Activated T-cell treated with anti-CD3 and anti-CD28 coated beads for 24 hours (primary cell): ENCODE data around the gene SMIM20.

Experiments used
- DNase-seq: peaks from one replicate; pipeline ENCODE4 v3.0.0-alpha.2; 2020; ENCODE audit warnings: low read depth

The SMIM20 gene

GRCh38 chr4:25955705-25956104 lies 41.7 kb downstream of the SMIM20 start:
- DNase-seq: no peak

- DNase-seq: no peak
Measured at GRCh38 chr4:25956260-25956659, 42.2 kb downstream of the SMIM20 start.

DNA sequence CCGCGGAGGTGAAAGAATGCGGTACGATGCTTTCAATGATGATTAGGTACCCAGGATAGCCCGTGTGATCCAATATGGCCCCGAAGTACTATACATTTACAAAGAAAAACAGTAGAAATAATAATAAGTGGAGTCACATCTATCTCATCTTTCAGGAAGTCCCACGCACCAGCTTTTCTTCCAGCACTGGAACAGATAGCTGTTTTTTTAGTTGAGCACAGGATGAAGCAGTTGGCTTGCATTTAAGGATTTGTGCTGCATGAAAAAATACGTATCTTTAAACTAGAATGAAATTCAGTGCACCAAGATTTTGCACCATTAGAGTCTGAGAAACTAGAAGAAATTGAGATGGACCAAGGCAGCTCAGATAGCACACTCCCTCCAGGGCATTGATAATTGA lies 44.1 kb downstream of the SMIM20 start:
- no peak for DNase-seq

DNA sequence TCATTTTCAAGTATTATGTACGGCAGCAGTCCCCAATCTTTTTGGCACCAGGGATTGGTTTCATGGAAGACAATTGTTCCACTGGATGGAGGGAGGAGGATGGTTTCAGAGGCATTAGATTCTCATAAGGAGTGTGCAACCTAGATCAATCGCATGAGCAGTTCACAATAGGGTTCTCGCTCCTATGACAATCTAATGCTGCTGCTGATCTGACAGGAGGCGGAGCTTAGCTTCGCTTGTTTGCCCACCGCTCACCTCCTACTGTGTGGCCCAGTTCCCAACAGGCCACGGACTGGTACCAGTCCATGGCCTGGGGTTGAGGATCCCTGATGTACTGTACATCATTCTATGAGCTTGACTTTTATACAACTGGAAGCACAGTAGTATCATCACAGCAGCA lies 48.4 kb downstream of the SMIM20 start:
- DNase-seq: no peak

- no peak for DNase-seq
Measured at GRCh38 chr4:25965629-25966028, 51.6 kb downstream of the SMIM20 start.

GRCh38 chr4:25966171-25966570 lies 52.2 kb downstream of the SMIM20 start:
- no peak for DNase-seq

DNA sequence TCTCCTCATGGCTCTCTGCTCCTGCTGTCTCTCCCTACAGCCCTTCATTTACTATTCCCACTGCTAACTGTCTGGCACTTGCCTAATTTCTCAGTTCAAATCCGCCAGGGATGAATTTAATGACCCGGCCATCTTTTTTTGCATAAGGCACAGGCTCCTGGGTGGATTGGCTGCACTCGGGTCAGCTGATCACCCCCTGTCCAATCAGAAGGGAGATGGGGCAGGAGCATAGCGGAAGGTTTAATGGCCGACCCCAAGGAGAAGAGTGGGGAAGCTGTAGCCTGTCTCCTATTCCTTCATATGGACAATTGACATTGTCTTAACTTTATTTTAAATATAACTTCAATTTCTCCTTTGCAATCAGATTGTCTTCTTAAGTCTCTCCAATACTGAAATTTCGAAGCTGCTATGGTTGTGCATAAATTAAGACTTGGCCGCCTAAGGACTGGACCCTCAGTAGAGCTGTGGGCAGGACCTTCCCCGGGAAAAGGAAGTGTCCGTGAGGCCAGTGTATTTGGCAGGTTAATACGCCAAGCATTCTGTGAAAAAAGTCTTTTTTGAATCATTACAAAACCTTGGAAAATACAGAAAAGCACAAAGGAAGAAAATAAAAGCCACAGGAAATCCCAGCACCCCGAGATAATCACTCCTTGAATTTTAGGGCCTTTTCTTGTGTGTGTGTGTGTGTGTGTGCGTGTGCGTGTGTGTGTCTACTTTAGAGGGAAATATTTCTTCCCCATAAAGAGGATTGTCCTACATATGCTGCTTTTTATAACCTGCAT lies 55.5 kb downstream of the SMIM20 start:
- DNase-seq: no peak

DNA sequence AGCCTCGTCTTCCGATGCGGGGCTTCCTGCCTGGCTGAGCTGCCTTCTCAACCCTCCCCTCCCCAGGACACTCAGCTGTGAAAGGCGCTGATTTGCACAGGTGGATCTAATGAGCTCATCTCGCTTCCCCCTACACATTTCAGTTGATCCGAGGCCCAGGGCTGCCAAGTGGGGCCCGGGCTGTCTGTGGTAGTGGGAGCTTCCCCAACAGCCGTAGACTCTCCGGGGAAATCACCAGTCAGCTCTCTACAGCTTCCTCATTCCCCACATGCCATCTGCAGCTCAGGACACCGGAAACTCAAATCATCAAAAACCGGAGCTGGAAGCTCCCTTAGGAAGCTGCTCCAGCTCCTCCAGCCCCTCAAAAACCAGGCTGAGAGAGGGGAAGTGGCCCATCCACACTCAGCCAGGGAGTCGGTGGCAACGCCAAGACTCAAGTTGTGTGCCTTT lies 56.2 kb downstream of the SMIM20 start:
- DNase-seq: no peak

DNA sequence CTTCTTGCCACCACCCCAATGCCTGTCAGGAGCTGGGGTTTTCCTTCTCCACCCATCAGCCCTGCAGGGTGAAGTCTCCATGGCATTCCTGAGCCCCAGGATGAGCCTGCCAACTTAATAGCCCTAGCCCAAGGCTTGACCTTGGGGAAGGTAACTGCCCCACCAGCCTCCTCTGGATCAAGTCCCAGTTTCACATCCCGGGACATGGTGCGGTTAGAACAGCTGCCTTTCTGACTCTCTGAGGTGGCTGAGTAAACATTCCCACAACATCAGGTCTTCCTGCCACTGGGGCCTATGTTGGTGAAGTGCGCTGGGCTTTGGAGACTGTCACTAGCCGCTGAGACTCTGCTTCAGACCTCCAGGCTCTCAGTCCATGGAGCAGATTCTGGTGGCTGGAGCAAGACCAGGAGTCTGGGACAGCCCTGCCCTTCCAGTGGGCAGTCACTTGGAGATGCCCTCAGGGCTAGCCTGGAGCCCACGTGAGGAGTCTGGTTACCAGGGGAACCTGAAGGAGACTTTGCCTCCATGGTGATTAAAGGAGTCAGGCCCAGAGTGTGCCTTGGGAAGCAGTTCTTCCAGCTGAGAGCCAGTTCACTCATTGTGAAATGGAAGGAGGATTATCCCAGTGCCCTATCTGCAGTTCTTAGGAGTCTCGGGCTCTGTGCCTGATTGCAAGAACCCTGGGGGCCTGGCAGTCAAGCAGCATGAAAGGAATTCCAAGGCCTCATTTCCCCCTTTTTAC lies 56.8 kb downstream of the SMIM20 start:
- no peak for DNase-seq

DNA sequence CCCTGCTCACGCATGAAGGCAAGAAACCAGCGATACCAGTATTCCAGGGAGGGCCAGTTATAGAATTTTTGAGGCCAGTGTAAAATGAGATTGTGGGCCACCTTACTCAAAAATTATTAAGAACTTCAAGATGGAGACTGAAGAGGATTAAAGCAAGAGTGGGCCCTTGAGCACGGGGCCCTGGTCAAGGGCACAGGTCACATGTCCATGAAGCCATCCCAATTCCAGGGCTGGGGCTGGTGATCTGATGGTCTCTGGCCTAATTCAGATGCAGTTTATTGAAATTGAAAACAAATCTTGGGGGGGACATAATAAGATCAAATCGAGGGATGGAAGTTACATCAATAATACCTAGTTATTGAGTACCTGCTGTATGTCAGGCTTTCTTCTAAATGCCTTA lies 58.3 kb downstream of the SMIM20 start:
- DNase-seq: no peak

DNA sequence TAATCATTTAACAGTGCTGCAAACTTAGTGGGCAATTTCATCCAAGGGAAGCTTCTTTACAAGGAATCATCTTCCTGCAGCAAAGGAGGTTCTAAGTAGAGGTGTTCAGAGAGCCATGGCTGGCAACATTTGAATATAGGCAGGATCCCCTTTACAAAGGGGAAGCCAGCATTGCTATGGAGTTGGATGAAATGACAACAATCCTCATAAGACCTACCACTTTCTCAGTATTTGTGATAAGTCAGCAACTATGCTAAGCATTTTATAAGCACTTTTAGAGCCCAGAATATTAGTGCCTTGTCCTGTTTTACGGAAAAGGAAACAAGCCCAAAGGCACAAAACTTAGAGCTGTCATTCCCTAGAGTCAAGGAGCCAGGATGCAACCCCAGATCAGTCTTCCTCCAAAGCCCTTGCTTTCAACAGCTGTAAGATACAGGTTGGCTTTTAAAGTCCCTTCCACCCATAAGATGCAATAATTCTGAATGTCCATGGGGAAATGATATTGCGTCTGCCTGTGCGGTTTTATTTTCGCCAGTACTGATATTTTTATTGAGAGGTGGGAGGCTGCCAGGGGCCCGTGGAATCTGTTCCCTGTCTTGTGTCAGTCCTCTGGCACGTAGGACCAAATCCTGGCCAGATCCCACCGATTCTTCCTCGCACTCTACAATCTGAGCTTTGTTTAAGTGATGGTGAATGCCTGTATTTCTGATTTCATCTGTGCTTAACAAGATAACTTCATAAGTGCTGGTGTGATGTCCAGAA lies 59.1 kb downstream of the SMIM20 start:
- DNase-seq: no peak

- no peak for DNase-seq
Measured at GRCh38 chr4:25976780-25977179, 62.8 kb downstream of the SMIM20 start.

DNA sequence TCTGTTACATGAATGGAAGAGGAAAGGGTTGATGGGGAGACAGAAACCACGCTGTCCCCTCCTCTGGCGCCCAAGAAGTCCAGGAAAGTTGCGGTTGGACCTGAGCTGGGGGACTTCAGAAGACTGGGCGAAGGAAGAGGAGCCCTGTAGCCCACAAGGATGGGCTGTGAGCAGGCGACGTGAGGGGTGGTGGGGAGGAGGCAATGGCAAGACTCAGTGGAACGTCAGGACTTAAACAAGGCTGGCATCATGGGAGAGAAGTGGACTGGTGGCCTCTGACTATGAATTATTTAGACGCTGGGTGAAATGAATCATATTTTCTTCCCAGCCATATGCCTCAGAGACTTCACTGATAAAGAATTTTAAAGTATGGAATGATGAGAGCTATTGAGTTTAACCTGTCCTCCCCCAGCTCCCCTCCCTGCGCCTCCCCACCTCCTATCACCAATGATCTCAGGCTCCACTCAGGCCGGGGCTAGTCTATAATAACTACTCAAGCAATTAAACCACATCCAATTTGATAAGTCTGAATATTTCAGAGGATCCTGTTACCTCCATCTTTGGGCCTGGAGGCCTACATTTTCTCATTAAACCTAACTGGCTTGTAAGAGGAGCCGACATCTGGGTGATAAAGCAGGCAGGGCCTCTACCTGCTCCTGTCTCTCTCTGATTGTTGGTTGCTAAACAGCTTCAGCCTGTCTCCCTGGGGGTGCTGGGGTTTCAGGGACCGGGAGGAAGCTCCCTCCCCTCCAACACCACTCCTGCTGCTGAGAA lies 63.6 kb downstream of the SMIM20 start:
- no peak for DNase-seq

DNA sequence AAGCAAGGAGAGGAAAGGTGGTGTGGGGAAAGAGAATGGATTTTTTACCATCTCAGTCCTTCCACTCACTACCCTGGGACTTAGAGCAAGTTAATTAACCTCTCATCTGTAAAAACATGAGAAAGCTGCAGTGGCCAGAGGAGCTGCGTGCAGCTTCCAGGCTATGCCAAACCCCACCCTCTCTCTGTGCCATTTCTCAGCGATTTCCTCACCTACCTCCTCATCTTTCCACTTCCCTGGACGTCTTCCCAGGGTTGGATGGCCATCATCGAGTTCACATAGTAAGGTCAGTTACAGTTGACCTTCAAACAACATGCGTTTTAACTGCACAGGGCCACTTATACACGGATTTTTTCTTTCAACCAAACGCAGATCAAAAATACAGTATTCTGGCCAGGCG lies 64.3 kb downstream of the SMIM20 start:
- no peak for DNase-seq
